HEK293T (cell line): ENCODE results near the gene TMEM203.

Source experiments
- CTCF ChIA-PET: fragments of 350-600 bp; formaldehyde crosslinking; extraction: SDS; loops from one replicate; lab custom pipeline; 2021; ENCODE audit warnings: antibody characterized with exemption, inconsistent platforms; lab: Yijun Ruan, JAX
- POLR2A ChIA-PET: fragments of 350-600 bp; formaldehyde crosslinking; extraction: SDS; loops from one replicate; lab custom pipeline; 2020; ENCODE audit warnings: antibody characterized with exemption, inconsistent platforms; lab: Yijun Ruan, JAX
- DNase-seq: peaks from one replicate; pipeline ENCODE4 v3.0.0; 2012; ENCODE audit warnings: mixed read lengths; ENCODE audit errors: extremely low spot score
- BHLHE40 ChIP-seq: fragments of 450-650 bp; IDR thresholded peaks from 2 replicates; pipeline ENCODE4 v1.6.1; 2016; ENCODE audit warnings: mild to moderate bottlenecking, moderate library complexity, borderline replicate concordance
- FOXA1 ChIP-seq: fragments of 450-650 bp; IDR thresholded peaks from 2 replicates; pipeline ENCODE4 v1.6.1; 2016; ENCODE audit warnings: mild to moderate bottlenecking
- FOXM1 ChIP-seq: fragments of 450-650 bp; IDR thresholded peaks from 2 replicates; pipeline ENCODE4 v1.6.1; 2017; ENCODE audit warnings: mild to moderate bottlenecking, borderline replicate concordance
- HDGF ChIP-seq: fragments of 450-650 bp; IDR thresholded peaks from 2 replicates; pipeline ENCODE4 v1.6.1; 2017; ENCODE audit warnings: antibody characterized with exemption, borderline replicate concordance
- NFRKB ChIP-seq: fragments of 450-650 bp; IDR thresholded peaks from 2 replicates; pipeline ENCODE4 v1.6.1; 2016; ENCODE audit warnings: mild to moderate bottlenecking, moderate library complexity
- SP1 ChIP-seq: fragments of 450-650 bp; IDR thresholded peaks from 2 replicates; pipeline ENCODE4 v1.6.1; 2017
- TARDBP ChIP-seq: fragments of 450-650 bp; IDR thresholded peaks from 2 replicates; pipeline ENCODE4 v1.6.1; 2016
- ZNF384 ChIP-seq: fragments of 450-650 bp; IDR thresholded peaks from 2 replicates; pipeline ENCODE4 v1.6.1; 2016

TMEM203 gene

DNA sequence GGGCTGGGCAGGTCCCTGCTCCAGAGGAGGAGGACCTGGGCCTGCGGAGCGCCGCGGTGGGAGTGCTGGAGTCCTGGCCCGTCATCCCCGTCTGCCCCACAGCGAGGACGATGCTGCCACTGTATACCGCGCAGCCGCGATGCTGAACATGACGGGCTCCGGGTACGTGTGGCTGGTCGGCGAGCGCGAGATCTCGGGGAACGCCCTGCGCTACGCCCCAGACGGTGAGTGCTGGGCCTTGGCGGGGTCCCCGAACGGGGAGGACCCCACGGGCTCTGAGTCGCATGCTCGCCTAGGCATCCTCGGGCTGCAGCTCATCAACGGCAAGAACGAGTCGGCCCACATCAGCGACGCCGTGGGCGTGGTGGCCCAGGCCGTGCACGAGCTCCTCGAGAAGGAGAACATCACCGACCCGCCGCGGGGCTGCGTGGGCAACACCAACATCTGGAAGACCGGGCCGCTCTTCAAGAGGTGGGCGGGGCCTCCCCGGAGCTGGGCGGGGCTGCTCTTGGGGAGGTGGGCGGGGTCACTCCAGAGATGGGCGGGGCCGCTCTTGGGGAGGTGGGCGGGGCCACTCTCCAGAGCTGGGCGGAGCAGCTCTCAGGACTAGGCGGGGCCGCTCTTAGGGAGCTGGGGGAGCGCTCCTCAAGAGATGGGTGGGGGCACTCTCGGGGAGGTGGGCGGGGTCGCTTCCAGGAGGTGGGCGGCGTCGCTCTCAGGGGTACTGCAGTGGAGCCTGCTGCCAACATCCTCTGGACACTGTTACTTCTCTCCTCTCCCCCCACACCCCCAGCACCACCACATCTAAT is 48.7 kb downstream of the TMEM203 start:
- DNase-seq = peak; percentile 82
- TF ChIP-seq FOXM1 = no peak
- TF ChIP-seq TARDBP = no peak
- no peak for TF ChIP-seq NFRKB
- no peak for TF ChIP-seq SP1
- TF ChIP-seq ZNF384 = no peak
- no peak for TF ChIP-seq FOXA1
- no peak for TF ChIP-seq HDGF
- no peak for TF ChIP-seq BHLHE40
- CTCF ChIA-PET = interaction anchor here (0.9 to 1.9 kb wide), 2 partner anchors 11 to 20 kb away, joined by 3 to 5 read pairs; no protein-coding TSS in a partner anchor
- POLR2A ChIA-PET = interaction anchor here (0.9 to 2.7 kb wide), 4 partner anchors 12 to 309 kb away, joined by 3 to 21 read pairs (median 4); partner anchors contain the start of gene TPRN
